IPS-15b (cell line): ENCODE data around the gene CEP126.
"Not testable (repeated sequence)": the region's sequence is repeated elsewhere in the genome, so short reads cannot be mapped to it uniquely, and the experiment has no call there.

Experiments
- H3K27me3 ChIP-seq: one replicate; pipeline ENCODE4 v1.6.1; 2013; ENCODE audit warnings: low read length; ENCODE audit not compliant: control insufficient read depth, insufficient read depth
- H3K36me3 ChIP-seq: one replicate; pipeline ENCODE4 v1.6.1; 2013; ENCODE audit warnings: low read length; ENCODE audit not compliant: control insufficient read depth, insufficient read depth
- H3K4me1 ChIP-seq: one replicate; pipeline ENCODE4 v1.6.1; 2013; ENCODE audit warnings: mild to moderate bottlenecking, low read length; ENCODE audit not compliant: control insufficient read depth, insufficient read depth
- H3K4me3 ChIP-seq: one replicate; pipeline ENCODE4 v1.5.1; 2013; ENCODE audit warnings: low read depth, low read length
- H3K9ac ChIP-seq: one replicate; pipeline ENCODE4 v1.6.1; 2013; ENCODE audit warnings: low read depth, mild to moderate bottlenecking, low read length
- H3K9me3 ChIP-seq: one replicate; pipeline ENCODE4 v1.6.1; 2013; ENCODE audit warnings: mild to moderate bottlenecking, low read length; ENCODE audit not compliant: control insufficient read depth, insufficient read depth

Gene CEP126

DNA sequence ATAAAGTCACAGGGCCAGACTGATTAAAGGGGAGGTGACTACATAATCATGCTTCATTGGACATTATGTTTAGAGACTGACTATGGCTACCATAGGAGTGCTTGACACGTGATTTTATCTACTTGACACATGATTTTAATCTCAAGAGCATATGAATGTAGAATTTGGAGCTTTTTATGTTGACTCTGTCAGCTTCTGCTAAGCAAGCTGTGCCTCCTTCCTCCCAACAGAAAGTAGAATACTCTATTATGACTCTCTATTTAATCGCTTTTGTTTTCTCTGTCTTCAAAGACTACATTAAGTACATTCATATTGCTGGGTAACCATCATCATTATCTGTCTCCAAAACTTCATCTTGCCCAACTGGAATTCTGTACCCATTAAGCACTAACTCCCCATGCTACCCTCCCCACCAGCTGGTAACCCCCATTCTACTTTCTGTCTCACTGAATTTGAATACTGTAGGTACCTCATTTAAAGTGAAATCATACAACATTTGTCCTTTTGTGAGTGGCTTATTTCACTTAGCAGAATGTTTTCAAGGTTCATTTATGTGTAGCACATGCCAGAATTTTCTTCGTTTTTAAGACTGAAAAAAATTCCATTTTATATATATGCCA, 26.2 kb downstream of the CEP126 start:
- no peak overlapping the region for H3K9ac ChIP-seq
- no peak overlapping the region for H3K4me3 ChIP-seq
- no peaks in the 10 kb centered on the region for H3K36me3 ChIP-seq
- no peaks in the 10 kb centered on the region for H3K4me1 ChIP-seq
- H3K27me3 ChIP-seq: no peaks in the 10 kb centered on the region
- H3K9me3 ChIP-seq: no peaks in the 10 kb centered on the region

- Histone ChIP-seq H3K36me3 (no peaks in the 10 kb centered on the region), H3K27me3 (no peaks in the 10 kb centered on the region), H3K4me3 (no peak overlapping the region), H3K4me1 (no peaks in the 10 kb centered on the region), H3K9ac (no peak overlapping the region), H3K9me3 (no peaks in the 10 kb centered on the region)
Measured at GRCh38 chr11:101944923-101945322, 30.1 kb downstream of the CEP126 start.

GRCh38 chr11:101945448-101945847, 30.6 kb downstream of the CEP126 start:
- Histone ChIP-seq H3K36me3 (no peaks in the 10 kb centered on the region), H3K4me3 (no peak overlapping the region), H3K27me3 (no peaks in the 10 kb centered on the region), H3K9me3 (no peaks in the 10 kb centered on the region), H3K4me1 (no peaks in the 10 kb centered on the region), H3K9ac (no peak overlapping the region)

GRCh38 chr11:101949680-101950220, 34.9 kb downstream of the CEP126 start:
- Histone ChIP-seq H3K4me1 (no peaks in the 10 kb centered on the region), H3K27me3 (no peaks in the 10 kb centered on the region), H3K4me3 (no peak overlapping the region), H3K36me3 (no peaks in the 10 kb centered on the region), H3K9ac (no peak overlapping the region), H3K9me3 (no peaks in the 10 kb centered on the region)

DNA sequence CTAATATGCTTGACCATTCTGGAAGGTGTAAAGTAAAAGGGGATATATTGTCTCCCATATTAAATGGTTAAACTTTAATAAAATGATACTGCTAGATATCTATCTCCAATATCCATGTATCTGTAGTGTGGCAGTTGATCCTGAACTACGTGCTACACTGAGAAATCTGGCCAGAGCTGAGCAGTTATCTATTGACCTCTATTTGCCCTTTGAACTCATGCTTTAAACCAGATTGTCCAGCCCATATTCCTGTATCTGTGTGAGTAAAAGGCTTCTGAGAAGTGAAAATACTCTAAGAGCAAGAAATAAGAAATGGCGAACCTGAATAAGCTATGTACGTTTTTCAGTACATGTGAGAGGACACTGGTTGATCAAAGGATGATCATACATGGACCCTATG, 40.5 kb downstream of the CEP126 start:
- no peak overlapping the region for H3K4me3 ChIP-seq
- no peak overlapping the region for H3K9ac ChIP-seq
- no peaks in the 10 kb centered on the region for H3K27me3 ChIP-seq
- H3K9me3 ChIP-seq: no peaks in the 10 kb centered on the region
- no peaks in the 10 kb centered on the region for H3K36me3 ChIP-seq
- H3K4me1 ChIP-seq: no peaks in the 10 kb centered on the region

- H3K4me1 ChIP-seq: no peaks in the 10 kb centered on the region
- no peak overlapping the region for H3K9ac ChIP-seq
- H3K27me3 ChIP-seq: no peaks in the 10 kb centered on the region
- no peaks in the 10 kb centered on the region for H3K9me3 ChIP-seq
- H3K4me3 ChIP-seq: no peak overlapping the region
- H3K36me3 ChIP-seq: no peaks in the 10 kb centered on the region
Measured at GRCh38 chr11:101955701-101956100, 40.9 kb downstream of the CEP126 start.

DNA sequence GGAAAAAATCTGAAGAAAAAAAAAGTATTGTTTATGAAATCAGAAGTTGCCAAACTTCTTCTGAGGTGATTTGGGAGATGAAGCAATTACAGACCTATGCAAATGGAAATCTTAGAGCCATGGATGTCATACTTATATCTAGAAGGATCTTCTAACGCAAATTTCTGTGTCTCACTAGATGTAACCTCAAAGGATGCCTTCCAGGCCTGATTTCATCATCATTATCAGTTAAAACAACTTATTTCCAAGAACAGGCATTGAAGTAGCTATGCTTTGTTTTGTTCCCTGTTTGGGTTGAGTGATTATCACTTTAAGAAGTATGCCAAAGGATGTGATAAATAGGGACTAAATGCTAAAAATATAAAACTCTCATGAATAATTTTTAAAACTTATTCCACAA, 45.4 kb downstream of the CEP126 start:
- H3K4me1 ChIP-seq: no peaks in the 10 kb centered on the region
- no peak overlapping the region for H3K9ac ChIP-seq
- no peaks in the 10 kb centered on the region for H3K36me3 ChIP-seq
- no peaks in the 10 kb centered on the region for H3K27me3 ChIP-seq
- H3K4me3 ChIP-seq: no peak overlapping the region
- H3K9me3 ChIP-seq: no peaks in the 10 kb centered on the region

DNA sequence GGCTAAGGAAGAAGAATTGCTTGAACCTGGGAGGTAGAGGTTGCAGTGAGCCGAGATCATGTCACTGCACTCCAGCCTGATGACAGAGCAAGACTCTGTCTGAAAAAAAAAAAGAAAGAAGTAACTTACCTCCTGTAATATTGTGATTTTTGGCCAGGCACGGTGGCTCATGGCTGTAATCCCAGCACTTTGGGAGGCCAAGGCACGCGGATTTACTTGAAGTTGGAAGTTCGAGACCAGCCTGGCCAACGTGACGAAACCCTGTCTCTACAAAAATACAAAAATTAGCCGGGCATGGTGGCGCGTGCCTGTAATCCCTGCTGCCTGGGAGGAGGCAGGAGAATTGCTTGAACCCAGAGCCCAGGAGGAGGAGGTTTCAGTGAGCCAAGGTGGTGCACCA, 49.4 kb downstream of the CEP126 start:
- not testable (repeated sequence) for H3K4me3 ChIP-seq

GRCh38 chr11:101974255-101974654, 59.4 kb downstream of the CEP126 start:
- H3K4me3 ChIP-seq: no peak overlapping the region
- H3K9me3 ChIP-seq: no peaks in the 10 kb centered on the region
- no peaks in the 10 kb centered on the region for H3K27me3 ChIP-seq
- H3K4me1 ChIP-seq: no peaks in the 10 kb centered on the region
- H3K36me3 ChIP-seq: no peaks in the 10 kb centered on the region
- no peak overlapping the region for H3K9ac ChIP-seq

More for the DNA sequence above, 49.4 kb downstream of the CEP126 start:
- not testable (repeated sequence) for H3K9me3 ChIP-seq, H3K27me3 ChIP-seq, H3K4me1 ChIP-seq, H3K9ac ChIP-seq, H3K36me3 ChIP-seq

DNA sequence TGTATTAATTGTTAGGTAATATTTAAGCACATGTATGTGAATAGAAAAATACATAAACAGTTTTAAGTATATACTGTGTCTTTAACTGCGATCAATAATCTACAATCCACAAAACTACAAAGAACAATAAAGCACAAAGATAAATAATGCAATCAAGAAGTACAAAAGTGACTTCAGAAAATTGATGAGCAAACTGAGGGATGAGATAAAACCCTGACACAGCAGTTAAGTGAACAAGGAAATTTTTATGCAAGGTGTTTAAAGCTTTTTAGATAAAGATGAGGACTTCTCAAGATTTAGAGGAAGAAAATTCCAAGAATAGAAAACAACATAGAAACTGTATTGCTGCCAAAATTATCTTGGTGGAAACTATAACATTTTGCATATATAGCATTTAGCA, 60.0 kb downstream of the CEP126 start:
- Histone ChIP-seq H3K36me3 (no peaks in the 10 kb centered on the region), H3K27me3 (no peaks in the 10 kb centered on the region), H3K4me1 (no peaks in the 10 kb centered on the region), H3K9ac (no peak overlapping the region), H3K9me3 (no peaks in the 10 kb centered on the region), H3K4me3 (no peak overlapping the region)

DNA sequence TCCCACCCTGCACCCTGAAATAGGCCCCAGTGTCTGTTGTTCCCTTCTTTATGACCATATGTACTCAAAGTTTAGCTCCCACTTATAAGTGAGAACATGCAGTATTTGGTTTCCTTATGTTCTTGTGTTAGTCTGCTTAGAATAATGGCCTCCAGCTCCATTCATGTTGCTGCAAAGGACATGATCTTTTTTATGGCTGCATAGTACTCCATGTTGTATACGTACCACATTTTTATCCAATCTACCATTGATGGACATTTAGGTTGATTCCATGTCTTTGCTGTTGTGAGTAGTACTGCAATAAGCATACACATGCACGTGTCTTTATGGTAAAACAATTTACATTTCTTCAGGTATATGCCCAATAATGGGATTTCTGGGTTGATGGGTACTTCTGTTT, 60.9 kb downstream of the CEP126 start:
- Histone ChIP-seq H3K36me3 (no peaks in the 10 kb centered on the region), H3K4me3 (no peak overlapping the region), H3K9me3 (no peaks in the 10 kb centered on the region), H3K9ac (no peak overlapping the region), H3K4me1 (no peaks in the 10 kb centered on the region), H3K27me3 (no peaks in the 10 kb centered on the region)

DNA sequence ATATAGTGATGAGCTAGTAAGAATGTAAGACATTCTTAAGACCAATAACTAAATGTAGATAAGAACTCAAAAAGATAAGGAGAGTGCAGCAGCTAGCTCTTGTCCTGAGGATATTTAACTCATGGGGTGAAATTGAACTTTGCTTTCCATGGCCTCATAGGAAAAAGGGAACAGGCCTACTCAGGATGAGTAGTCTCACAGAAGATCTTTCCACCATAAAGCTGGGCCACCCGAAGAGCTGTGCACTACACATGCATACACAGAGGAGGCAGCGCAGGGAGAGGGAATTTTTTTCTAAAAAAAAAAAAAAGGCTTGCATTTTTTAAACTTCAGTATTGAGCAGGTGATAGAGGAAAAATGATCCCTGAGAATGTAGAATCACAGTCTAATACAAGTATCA, 72.6 kb downstream of the CEP126 start:
- no peaks in the 10 kb centered on the region for H3K9me3 ChIP-seq
- H3K4me1 ChIP-seq: no peaks in the 10 kb centered on the region
- no peak overlapping the region for H3K4me3 ChIP-seq
- H3K27me3 ChIP-seq: no peaks in the 10 kb centered on the region
- H3K9ac ChIP-seq: no peak overlapping the region
- no peaks in the 10 kb centered on the region for H3K36me3 ChIP-seq
